ENCODE data around the gene DFFA. TPM values are rescaled to one million over a fixed set of nuclear protein-coding genes. Genes with fewer than 3 reads are reported as not detected.
A peak's percentile ranks its signal among the peaks of the same experiment; 100 is the strongest.

Gene DFFA
- total and polyA plus RNA-seq, 9 of the 15 experiments (the other 6 are each of a cell fraction or from before 2014, with no cell fraction given): 39.6 to 74.8 (median 59.2) TPM

- H3K9me1 ChIP-seq (ENCODE audit: control insufficient read depth, insufficient read depth, low read length): no peaks in the 10 kb centered on the region
- ChIA-PET CTCF (ENCODE audit: low intra/inter-chr PET ratio) (interaction anchor here (0.8 to 7.1 kb wide), 7 partner anchors 10 to 1148 kb away, joined by 3 to 95 read pairs (median 5); partner anchors contain the start of gene CENPS), POLR2A (interaction anchor here (0.8 to 2.5 kb wide), 7 partner anchors 12 to 335 kb away, joined by 3 to 27 read pairs (median 4); partner anchors contain the start of gene CENPS)
- in situ Hi-C loops (cut with MboI): loop anchor here (5.0 kb wide), 2 partner anchors 63 to 118 kb away; partner anchors contain the start of gene CENPS
- no peaks in the 10 kb centered on the region for H3K27me3 ChIP-seq (ENCODE audit: control insufficient read depth in 2 of 2, insufficient read depth in 2 of 2, low read length in 2 of 2)
- no peak overlapping the region for H2AFZ ChIP-seq (ENCODE audit: low read depth, low read length)
- peak overlapping the region in 1 of 2 experiments; percentile 7; a peak in 1 of 4 replicates for H3K9ac ChIP-seq (ENCODE audit: insufficient read depth in 1 of 2, low read depth in 2 of 2, low read length in 2 of 2)
- H3K9me3 ChIP-seq (replicated peaks; ENCODE audit: control insufficient read depth, insufficient read depth, low read depth, low read length): no peaks in the 10 kb centered on the region
- peak; percentile 82 for FAIRE-seq
- H3K4me2 ChIP-seq (ENCODE audit: insufficient read depth, low read length): peak overlapping the region; percentile 19
- H4K20me1 ChIP-seq (replicated peaks; ENCODE audit: control insufficient read depth, insufficient read depth, low read length): peaks cover 52% of the 10 kb centered on the region
- no peak overlapping the region; the same call in 2 of the 3 replicates for H3K27ac ChIP-seq (ENCODE audit: extremely low read depth, low read depth, low read length)
- peak; percentile 83 to 87 (median 84) for DNase-seq (ENCODE audit: extremely low read depth in 1 of 4, low spot score in 3 of 4)
- BruUV-seq (replicated peaks): no TSS peak
- H3K79me2 ChIP-seq (ENCODE audit: control insufficient read depth, insufficient read depth, low read length): peaks cover 90% of the 10 kb centered on the region
- WGBS (ENCODE audit: insufficient coverage, low coverage, missing lambda C conversion rate): 26% methylated on average over 15 of the region's 15 CpGs
- ATAC-seq: peak; percentile 96
- no peak overlapping the region for H3K4me3 ChIP-seq
- H3K36me3 ChIP-seq (ENCODE audit: control insufficient read depth, insufficient read depth, low read length): peaks cover 38% of the 10 kb centered on the region
- intact Hi-C loops (cut with micrococcal nuclease): loop anchor here (1.0 to 2.0 kb wide), 3 partner anchors 20 to 118 kb away; partner anchors contain the start of genes CENPS and PEX14
- H3K4me1 ChIP-seq (replicated peaks in 1 of 2; ENCODE audit: control insufficient read depth in 2 of 2, insufficient read depth in 2 of 2, low read length in 2 of 2): peaks cover 0 to 3% of the 10 kb centered on the region in 2 experiments; a peak in 2 of 5 replicates
- TF ChIP-seq, protein P1, sequence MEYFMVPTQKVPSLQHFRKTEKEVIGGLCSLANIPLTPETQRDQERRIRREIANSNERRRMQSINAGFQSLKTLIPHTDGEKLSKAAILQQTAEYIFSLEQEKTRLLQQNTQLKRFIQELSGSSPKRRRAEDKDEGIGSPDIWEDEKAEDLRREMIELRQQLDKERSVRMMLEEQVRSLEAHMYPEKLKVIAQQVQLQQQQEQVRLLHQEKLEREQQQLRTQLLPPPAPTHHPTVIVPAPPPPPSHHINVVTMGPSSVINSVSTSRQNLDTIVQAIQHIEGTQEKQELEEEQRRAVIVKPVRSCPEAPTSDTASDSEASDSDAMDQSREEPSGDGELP (CRISPR knock-in tag; IDR thresholded peaks at IDR 0.05; ENCODE audit: borderline replicate concordance): 0 out of 2 replicates have a peak, but pooled peaks have one; percentile 29
- TF ChIP-seq HDAC3 (IDR thresholded peaks at IDR 0.05; ENCODE audit: borderline replicate concordance, partially characterized antibody) (no peak), CCAR2 (IDR thresholded peaks at IDR 0.05; ENCODE audit: low read depth, low read length) (no peak), CTCF (IDR thresholded peaks at IDR 0.05 in 2 of 3, conservative IDR thresholded peaks at IDR 0.05 in 1 of 3; ENCODE audit: insufficient read depth in 2 of 3, low read depth in 1 of 3, low read length in 3 of 3) (peak; percentile 94 to 97 (median 95)), SRSF9 (IDR thresholded peaks at IDR 0.05; ENCODE audit: borderline replicate concordance, low read depth, low read length) (no peak), MNT (conservative IDR thresholded peaks at IDR 0.05) (no peak), ZNF146 (CRISPR knock-in tag; IDR thresholded peaks at IDR 0.05; ENCODE audit: unreplicated experiment) (no peak), TCF7 (IDR thresholded peaks at IDR 0.05; ENCODE audit: borderline replicate concordance) (no peak), NR4A1 (CRISPR knock-in tag; IDR thresholded peaks at IDR 0.05) (no peak), NR4A1 (tag; IDR thresholded peaks at IDR 0.05) (no peak), GABPA (tag; conservative IDR thresholded peaks at IDR 0.05; ENCODE audit: low read depth) (no peak), HMGN3 (IDR thresholded peaks at IDR 0.05; ENCODE audit: borderline replicate concordance, extremely low read depth, insufficient read length, low read depth, low read length) (no peak), ZNF143 (CRISPR knock-in tag; IDR thresholded peaks at IDR 0.05) (peak; percentile 32; the same call in 1 of the 2 replicates), ZNF696 (CRISPR knock-in tag; conservative IDR thresholded peaks at IDR 0.05) (no peak), SMC3 (conservative IDR thresholded peaks at IDR 0.05; ENCODE audit: insufficient read depth, low read depth, low read length) (peak; percentile 80), CBX5 (IDR thresholded peaks at IDR 0.05; ENCODE audit: borderline replicate concordance, low read depth) (no peak), ZNF311 (CRISPR knock-in tag; IDR thresholded peaks at IDR 0.05) (no peak)
These were observed 22.6 kb upstream of the DFFA start for GRCh38 chr1:10494754-10495474.

All from K562 (cell line).